Measurements from ENCODE around the gene P2RX5.

P2RX5 gene

GRCh38 chr17:3681057-3681456, 14.9 kb downstream of the P2RX5 start:
- DNase-seq (ENCODE audit: low spot score) = no peak

GRCh38 chr17:3679531-3680126, 16.3 kb downstream of the P2RX5 start:
- DNase-seq (ENCODE audit: low spot score) = no peak

GRCh38 chr17:3678821-3679530, 17.0 kb downstream of the P2RX5 start:
- DNase-seq (ENCODE audit: low spot score) = no peak

GRCh38 chr17:3678095-3678820, 17.7 kb downstream of the P2RX5 start:
- peak; percentile 67 for DNase-seq (ENCODE audit: low spot score)

- no peak for DNase-seq (ENCODE audit: low spot score)
Observed at GRCh38 chr17:3675886-3676285, 20.1 kb downstream of the P2RX5 start.

- DNase-seq (ENCODE audit: low spot score) = no peak
Observed at GRCh38 chr17:3672571-3672970, 23.4 kb downstream of the P2RX5 start.

GRCh38 chr17:3669548-3669947, 26.4 kb downstream of the P2RX5 start:
- DNase-seq (ENCODE audit: low spot score) = no peak

GRCh38 chr17:3669085-3669347, 26.9 kb downstream of the P2RX5 start:
- no peak for DNase-seq (ENCODE audit: low spot score)

- DNase-seq (ENCODE audit: low spot score) = peak; percentile 98
Observed at GRCh38 chr17:3668279-3669084, 27.5 kb downstream of the P2RX5 start, which contains the start of the genes EMC6 and TAX1BP3. Gene EMC6, plus strand, starts transcription at chr17:3668812. Its CDS starts 335 bp downstream, at chr17:3669147. Gene TAX1BP3, minus strand, starts transcription at chr17:3668578. Its CDS starts 52 bp downstream, at chr17:3668526.

- peak; percentile 60 for DNase-seq (ENCODE audit: low spot score)
Observed at GRCh38 chr17:3667366-3668278, 28.3 kb downstream of the P2RX5 start.

- DNase-seq (ENCODE audit: low spot score) = no peak
Observed at GRCh38 chr17:3666516-3666915, 29.4 kb downstream of the P2RX5 start.

GRCh38 chr17:3665834-3666233, 30.1 kb downstream of the P2RX5 start:
- peak; percentile 55 for DNase-seq (ENCODE audit: low spot score)

- DNase-seq (ENCODE audit: low spot score) = no peak
Observed at GRCh38 chr17:3663102-3664011, 32.6 kb downstream of the P2RX5 start.

- peak; percentile 52 for DNase-seq (ENCODE audit: low spot score)
Observed at GRCh38 chr17:3660311-3660891, 35.6 kb downstream of the P2RX5 start.

GRCh38 chr17:3659541-3660111, 36.3 kb downstream of the P2RX5 start:
- DNase-seq (ENCODE audit: low spot score) = peak; percentile 57

- no peak for DNase-seq (ENCODE audit: low spot score)
Observed at GRCh38 chr17:3658784-3659449, 37.0 kb downstream of the P2RX5 start.

- DNase-seq (ENCODE audit: low spot score) = peak; percentile 61
Observed at GRCh38 chr17:3657874-3658783, 37.8 kb downstream of the P2RX5 start.

GRCh38 chr17:3657588-3657869, 38.4 kb downstream of the P2RX5 start:
- no peak for DNase-seq (ENCODE audit: low spot score)

All from Ammon's horn (tissue), 1 donor.